ENCODE data around the gene ADM5. TPM values are rescaled to one million over a fixed set of nuclear protein-coding genes. Genes with fewer than 3 reads are reported as not detected.

The ADM5 gene
- total and polyA plus RNA-seq, 10 of the 15 experiments (the other 5 are each of a cell fraction or from before 2014, with no cell fraction given): 0.05 to 6.0 (median 1.2) TPM; not detected in 1

- Histone ChIP-seq H3K27me3 (replicated peaks in 1 of 2; ENCODE audit: control insufficient read depth in 2 of 2, insufficient read depth in 2 of 2, low read length in 1 of 2) (no peaks in the 10 kb centered on the region), H2AFZ (ENCODE audit: control insufficient read depth, low read depth, low read length) (peak within 1 kb of the TSS; percentile 57), H3K36me3 (ENCODE audit: control insufficient read depth in 2 of 2, insufficient read depth in 2 of 2, low read length in 1 of 2) (peaks cover 0 to 5% of the 10 kb centered on the region in 2 experiments; a peak in 3 of 4 replicates), H4K20me1 (ENCODE audit: control insufficient read depth, insufficient read depth) (no peaks in the 10 kb centered on the region), H3K4me1 (ENCODE audit: control insufficient read depth, insufficient read depth, low read length) (peaks cover 18% of the 10 kb centered on the region), H3K9ac (ENCODE audit: control insufficient read depth, insufficient read depth, low read length) (peak within 1 kb of the TSS; percentile 98), H3K4me2 (ENCODE audit: control insufficient read depth, insufficient read depth) (peak within 1 kb of the TSS; percentile 90), H3K4me3 (peak within 1 kb of the TSS; percentile 86), H3K79me2 (ENCODE audit: control insufficient read depth, insufficient read depth, low read length) (peaks cover 36% of the 10 kb centered on the region), H3K27ac (ENCODE audit: control insufficient read depth, insufficient read depth) (peak within 1 kb of the TSS; percentile 98), H3K9me3 (replicated peaks; ENCODE audit: control insufficient read depth, insufficient read depth, low read length) (no peaks in the 10 kb centered on the region)
- DNase-seq (ENCODE audit: low read depth, low spot score) (peak; percentile 97), ATAC-seq (peak; percentile 76), FAIRE-seq (peak; percentile 100)
- in situ Hi-C loops (cut with MboI) (no loop called here), intact Hi-C loops (cut with micrococcal nuclease; ENCODE audit: unreplicated experiment) (loop anchor here (2.0 to 5.0 kb wide), 3 partner anchors 23 to 145 kb away; partner anchors contain the start of genes BCL2L12, IRF3, PRR12 and RPS11)
- ChIA-PET POLR2A (interaction anchor here (0.8 to 6.5 kb wide), 11 partner anchors 13 to 287 kb away, joined by 3 to 200 read pairs (median 6); partner anchors contain the start of genes AP2A1, ATF5, BCL2L12 and IRF3), SMC1A (ENCODE audit: uncharacterized antibody, unreplicated experiment) (interaction anchor here (0.8 to 1.5 kb wide), 3 partner anchors 34 to 72 kb away, joined by 3 to 7 read pairs (median 5); partner anchors contain the start of genes NOSIP and PRRG2), RAD21 (ENCODE audit: unreplicated experiment) (interaction anchor here (0.7 to 5.1 kb wide), 9 partner anchors 22 to 649 kb away, joined by 3 to 131 read pairs (median 3); partner anchors contain the start of genes AP2A1, BCL2L12, GYS1 and IRF3), CTCF (interaction anchor here (0.6 to 5.1 kb wide), 7 partner anchors 23 to 95 kb away, joined by 3 to 130 read pairs (median 9); partner anchors contain the start of genes BCL2L12, IRF3, NOSIP and PRMT1)
- no TSS peak for BruUV-seq (replicated peaks)
- under 1% methylated on average over 66 of the region's 87 CpGs for WGBS (ENCODE audit: insufficient coverage, insufficient replicate concordance, low lambda C conversion rate, missing lambda C conversion rate)
- TF ChIP-seq RELB (IDR thresholded peaks at IDR 0.05; ENCODE audit: low read depth): no peak
- TF ChIP-seq E4F1 (IDR thresholded peaks at IDR 0.05; ENCODE audit: borderline replicate concordance, partially characterized antibody): no peak
- no peak for TF ChIP-seq CBX5 (IDR thresholded peaks at IDR 0.05; ENCODE audit: low read depth)
- TF ChIP-seq MEF2A (IDR thresholded peaks at IDR 0.05; ENCODE audit: insufficient read depth, low read depth, low read length): no peak
- TF ChIP-seq REST (IDR thresholded peaks at IDR 0.05; ENCODE audit: low read depth, low read length): no peak
- no peak for TF ChIP-seq BCL11A (IDR thresholded peaks at IDR 0.05; ENCODE audit: low read depth, low read length)
- TF ChIP-seq WRNIP1 (IDR thresholded peaks at IDR 0.05; ENCODE audit: borderline replicate concordance, low read depth, low read length): no peak
- TF ChIP-seq POU2F2 (IDR thresholded peaks at IDR 0.05; ENCODE audit: borderline replicate concordance, low read depth, low read length): peak; percentile 83; the same call in 2 of the 3 replicates
- TF ChIP-seq MTA2 (IDR thresholded peaks at IDR 0.05; ENCODE audit: low read depth): peak; percentile 37; the same call in 1 of the 2 replicates
- no peak for TF ChIP-seq RBBP5 (conservative IDR thresholded peaks at IDR 0.05)
- TF ChIP-seq YY1 (IDR thresholded peaks at IDR 0.05; ENCODE audit: low read depth, low read length): peak; percentile 91
- TF ChIP-seq TCF3 (IDR thresholded peaks at IDR 0.05; ENCODE audit: borderline replicate concordance, insufficient read depth, low read depth, low read length): no peak
- peak; percentile 96; the same call in 1 of the 2 replicates for TF ChIP-seq TARDBP (IDR thresholded peaks at IDR 0.05; ENCODE audit: borderline replicate concordance)
- 0 out of 2 replicates have a peak, but pooled peaks have one; percentile 67 for TF ChIP-seq RCOR1 (conservative IDR thresholded peaks at IDR 0.05; ENCODE audit: low read depth, low read length)
- 0 out of 2 replicates have a peak, but pooled peaks have one; percentile 46 for TF ChIP-seq RB1 (IDR thresholded peaks at IDR 0.05; ENCODE audit: borderline replicate concordance)
Observed at GRCh38 chr19:49641688-49642491, 47.5 kb upstream of the ADM5 start, which contains the start of gene SCAF1. SCAF1 (plus strand) TSS chr19:49642209; CDS start chr19:49645027, 2,818 bp downstream.
